ENCODE data around the gene FILIP1L.

Gene FILIP1L

DNA sequence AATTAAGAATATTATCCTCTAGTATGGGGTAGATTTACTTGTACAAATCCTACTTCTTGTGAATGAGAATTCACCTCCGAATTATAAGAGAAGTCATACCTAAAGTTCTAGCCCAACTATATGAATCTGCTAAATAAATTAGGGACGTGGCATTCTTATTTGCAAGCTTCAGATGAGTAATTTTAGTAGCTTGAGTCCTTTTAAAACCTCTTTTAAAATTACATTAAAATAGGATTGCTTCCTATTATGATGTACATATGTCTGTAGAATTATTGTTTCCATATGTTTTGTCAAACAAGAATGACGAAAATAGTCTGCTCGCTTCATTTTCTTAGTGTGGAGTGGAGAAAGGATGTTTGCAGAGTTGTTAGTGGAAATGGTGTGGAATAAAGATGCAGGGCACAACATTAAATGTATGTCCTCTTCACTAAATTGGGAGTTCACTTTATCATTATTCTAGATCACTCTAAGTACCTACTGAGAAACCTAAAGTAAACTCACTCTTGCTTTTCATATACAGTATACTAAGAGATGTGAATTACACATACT, 237.2 kb downstream of the FILIP1L start:
- no peaks in the 10 kb centered on the region for H3K27me3 ChIP-seq (ENCODE audit: control insufficient read depth, insufficient read depth, low read length)
- H3K4me1 ChIP-seq: peaks cover 6% of the 10 kb centered on the region
- no peak overlapping the region for H3K9ac ChIP-seq
- H3K9me3 ChIP-seq (ENCODE audit: control insufficient read depth, low read length): no peaks in the 10 kb centered on the region
- H3K27ac ChIP-seq: peak overlapping the region; percentile 90
- no peak overlapping the region for H2AFZ ChIP-seq
- no peaks in the 10 kb centered on the region for H3K36me3 ChIP-seq (ENCODE audit: control insufficient read depth, insufficient read depth, low read length)
- no peak overlapping the region for H3K4me2 ChIP-seq (ENCODE audit: low read length)
- TF ChIP-seq, protein P1, sequence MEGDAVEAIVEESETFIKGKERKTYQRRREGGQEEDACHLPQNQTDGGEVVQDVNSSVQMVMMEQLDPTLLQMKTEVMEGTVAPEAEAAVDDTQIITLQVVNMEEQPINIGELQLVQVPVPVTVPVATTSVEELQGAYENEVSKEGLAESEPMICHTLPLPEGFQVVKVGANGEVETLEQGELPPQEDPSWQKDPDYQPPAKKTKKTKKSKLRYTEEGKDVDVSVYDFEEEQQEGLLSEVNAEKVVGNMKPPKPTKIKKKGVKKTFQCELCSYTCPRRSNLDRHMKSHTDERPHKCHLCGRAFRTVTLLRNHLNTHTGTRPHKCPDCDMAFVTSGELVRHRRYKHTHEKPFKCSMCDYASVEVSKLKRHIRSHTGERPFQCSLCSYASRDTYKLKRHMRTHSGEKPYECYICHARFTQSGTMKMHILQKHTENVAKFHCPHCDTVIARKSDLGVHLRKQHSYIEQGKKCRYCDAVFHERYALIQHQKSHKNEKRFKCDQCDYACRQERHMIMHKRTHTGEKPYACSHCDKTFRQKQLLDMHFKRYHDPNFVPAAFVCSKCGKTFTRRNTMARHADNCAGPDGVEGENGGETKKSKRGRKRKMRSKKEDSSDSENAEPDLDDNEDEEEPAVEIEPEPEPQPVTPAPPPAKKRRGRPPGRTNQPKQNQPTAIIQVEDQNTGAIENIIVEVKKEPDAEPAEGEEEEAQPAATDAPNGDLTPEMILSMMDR (IDR thresholded peaks at IDR 0.05): no peak
- H3K79me2 ChIP-seq: no peaks in the 10 kb centered on the region
- peak overlapping the region; percentile 54 for H3K4me3 ChIP-seq (ENCODE audit: low read depth, low read length)

- H3K36me3 ChIP-seq (ENCODE audit: control insufficient read depth, insufficient read depth, low read length): no peaks in the 10 kb centered on the region
- TF ChIP-seq, protein P1 (IDR thresholded peaks at IDR 0.05): peak; percentile 42
- H3K4me1 ChIP-seq: peaks cover 10% of the 10 kb centered on the region
These were observed 238.1 kb downstream of the FILIP1L start for GRCh38 chr3:99875929-99876841.

GRCh38 chr3:99875581-99875928, 238.7 kb downstream of the FILIP1L start:
- H2AFZ ChIP-seq: peak overlapping the region; percentile 89
- H3K36me3 ChIP-seq (ENCODE audit: control insufficient read depth, insufficient read depth, low read length): no peaks in the 10 kb centered on the region
- H3K27ac ChIP-seq: peak overlapping the region; percentile 90
- H3K9ac ChIP-seq: peak overlapping the region; percentile 20
- peak overlapping the region; percentile 54 for H3K4me3 ChIP-seq (ENCODE audit: low read depth, low read length)
- peak overlapping the region; percentile 68 for H3K4me2 ChIP-seq (ENCODE audit: low read length)
- H3K4me1 ChIP-seq: peaks cover 12% of the 10 kb centered on the region
- H3K27me3 ChIP-seq (ENCODE audit: control insufficient read depth, insufficient read depth, low read length): no peaks in the 10 kb centered on the region
- no peaks in the 10 kb centered on the region for H3K9me3 ChIP-seq (ENCODE audit: control insufficient read depth, low read length)
- H3K79me2 ChIP-seq: peaks cover 6% of the 10 kb centered on the region
- TF ChIP-seq, protein P1 (IDR thresholded peaks at IDR 0.05): no peak

More at GRCh38 chr3:99875929-99876841, 238.1 kb downstream of the FILIP1L start:
- H3K27ac ChIP-seq: peak overlapping the region; percentile 90
- no peaks in the 10 kb centered on the region for H3K79me2 ChIP-seq
- H3K9ac ChIP-seq: peak overlapping the region; percentile 20
- H3K4me2 ChIP-seq (ENCODE audit: low read length): peak overlapping the region; percentile 68
- H3K9me3 ChIP-seq (ENCODE audit: control insufficient read depth, low read length): no peaks in the 10 kb centered on the region
- H2AFZ ChIP-seq: peak overlapping the region; percentile 89
- no peaks in the 10 kb centered on the region for H3K27me3 ChIP-seq (ENCODE audit: control insufficient read depth, insufficient read depth, low read length)
- peak overlapping the region; percentile 54 for H3K4me3 ChIP-seq (ENCODE audit: low read depth, low read length)

GRCh38 chr3:99874237-99875002, 239.9 kb downstream of the FILIP1L start:
- H2AFZ ChIP-seq: no peak overlapping the region
- TF ChIP-seq, protein P1 (IDR thresholded peaks at IDR 0.05): no peak
- H3K27ac ChIP-seq: peak overlapping the region; percentile 90
- peaks cover 18% of the 10 kb centered on the region for H3K4me1 ChIP-seq
- H3K9ac ChIP-seq: no peak overlapping the region
- H3K4me3 ChIP-seq (ENCODE audit: low read depth, low read length): peak overlapping the region; percentile 54
- H3K27me3 ChIP-seq (ENCODE audit: control insufficient read depth, insufficient read depth, low read length): no peaks in the 10 kb centered on the region
- no peaks in the 10 kb centered on the region for H3K36me3 ChIP-seq (ENCODE audit: control insufficient read depth, insufficient read depth, low read length)
- peaks cover 16% of the 10 kb centered on the region for H3K79me2 ChIP-seq
- H3K9me3 ChIP-seq (ENCODE audit: control insufficient read depth, low read length): no peaks in the 10 kb centered on the region
- H3K4me2 ChIP-seq (ENCODE audit: low read length): no peak overlapping the region

Measured in parathyroid adenoma (tissue), 2 donors.